Activated B cell treated with CpG ODN at 0.5 μM for 24 hours (primary cell): ENCODE results near the gene SCN9A. TPM values are rescaled to one million over a fixed set of nuclear protein-coding genes. Genes with fewer than 3 reads are reported as not detected.

ENCODE experiments used
- ATAC-seq: fragments of 200-7000 bp; cut with Tn5 transposase; one replicate; pipeline ENCODE4 v1.10.0; 2021; ENCODE audit warnings: low read depth, mild to moderate bottlenecking, moderate library complexity
- CTCF ChIA-PET: fragments of 350-600 bp; sonication (Branson Sonifier 250); formaldehyde crosslinking; loops from one replicate; lab custom pipeline; 2021; ENCODE audit warnings: antibody characterized with exemption; lab: Charles Lee
- POLR2A ChIA-PET: fragments of 350-600 bp; sonication (Branson Sonifier 250); formaldehyde crosslinking; loops from one replicate; lab custom pipeline; 2021; ENCODE audit warnings: antibody characterized with exemption; lab: Charles Lee
- DNase-seq: peaks from one replicate; pipeline ENCODE4 v3.0.0; 2022
- H3K27ac Mint-ChIP-seq: one replicate; pipeline ENCODE4 v1.8.0; 2020; ENCODE audit warnings: mixed read lengths
- H3K27me3 Mint-ChIP-seq: one replicate; pipeline ENCODE4 v1.8.0; 2021; ENCODE audit warnings: mixed read lengths
- H3K36me3 Mint-ChIP-seq: one replicate; pipeline ENCODE4 v1.8.0; 2021; ENCODE audit warnings: low read depth, mixed read lengths
- H3K4me1 Mint-ChIP-seq: one replicate; pipeline ENCODE4 v1.8.0; 2021; ENCODE audit warnings: mixed read lengths
- H3K4me3 Mint-ChIP-seq: one replicate; pipeline ENCODE4 v1.8.0; 2020; ENCODE audit warnings: mild to moderate bottlenecking, mixed read lengths
- H3K9me3 Mint-ChIP-seq: one replicate; pipeline ENCODE4 v1.8.0; 2020; ENCODE audit warnings: mixed read lengths
- intact Hi-C: fragments of 100-400 bp; cut with micrococcal nuclease; formaldehyde crosslinking; loops from one replicate; pipeline ENCODE4 v1.15.1; 2024
- total RNA-seq: library from RNA; stranded (reverse); gene quantifications from 2 replicates; pipeline ENCODE4 v1.2.3, GENCODE V29; 2022
- TF ChIP-seq, protein P1 (sequence below): fragments of 200-600 bp; IDR thresholded peaks from one replicate; pipeline ENCODE4 v1.8.0; 2022; ENCODE audit warnings: antibody characterized with exemption, mild to moderate bottlenecking

The SCN9A gene
- total RNA-seq, 1 donor from 2014 or later: not detected

DNA sequence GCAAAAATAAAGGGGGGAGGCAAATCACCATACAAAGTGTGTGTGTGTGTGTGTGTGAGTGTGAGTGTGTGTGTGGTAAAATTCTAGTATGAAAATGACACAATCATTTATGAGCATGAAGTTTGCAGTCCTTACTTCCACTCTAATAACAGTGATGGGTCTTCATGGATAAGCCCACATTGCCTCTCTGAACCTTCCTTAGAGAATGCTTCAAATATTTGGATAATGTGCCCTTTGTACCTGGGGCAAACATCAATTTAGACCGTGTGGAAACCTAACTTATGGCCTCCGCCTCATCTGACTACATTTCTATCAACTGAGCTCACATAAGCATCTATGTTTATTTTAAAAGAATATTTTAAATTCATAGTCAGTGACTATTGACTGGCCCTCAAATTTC, 3.7 kb downstream of the SCN9A start:
- ChIA-PET POLR2A (no interaction called here), CTCF (no interaction called here)
- no peak for DNase-seq
- Mint-ChIP-seq H3K9me3 (no peaks in the 10 kb centered on the region), H3K4me1 (peaks cover 14% of the 10 kb centered on the region), H3K4me3 (no peak overlapping the region), H3K27me3 (peaks cover 17% of the 10 kb centered on the region), H3K27ac (no peak overlapping the region), H3K36me3 (no peaks in the 10 kb centered on the region)
- intact Hi-C loops: no loop called here
- TF ChIP-seq, protein P1, sequence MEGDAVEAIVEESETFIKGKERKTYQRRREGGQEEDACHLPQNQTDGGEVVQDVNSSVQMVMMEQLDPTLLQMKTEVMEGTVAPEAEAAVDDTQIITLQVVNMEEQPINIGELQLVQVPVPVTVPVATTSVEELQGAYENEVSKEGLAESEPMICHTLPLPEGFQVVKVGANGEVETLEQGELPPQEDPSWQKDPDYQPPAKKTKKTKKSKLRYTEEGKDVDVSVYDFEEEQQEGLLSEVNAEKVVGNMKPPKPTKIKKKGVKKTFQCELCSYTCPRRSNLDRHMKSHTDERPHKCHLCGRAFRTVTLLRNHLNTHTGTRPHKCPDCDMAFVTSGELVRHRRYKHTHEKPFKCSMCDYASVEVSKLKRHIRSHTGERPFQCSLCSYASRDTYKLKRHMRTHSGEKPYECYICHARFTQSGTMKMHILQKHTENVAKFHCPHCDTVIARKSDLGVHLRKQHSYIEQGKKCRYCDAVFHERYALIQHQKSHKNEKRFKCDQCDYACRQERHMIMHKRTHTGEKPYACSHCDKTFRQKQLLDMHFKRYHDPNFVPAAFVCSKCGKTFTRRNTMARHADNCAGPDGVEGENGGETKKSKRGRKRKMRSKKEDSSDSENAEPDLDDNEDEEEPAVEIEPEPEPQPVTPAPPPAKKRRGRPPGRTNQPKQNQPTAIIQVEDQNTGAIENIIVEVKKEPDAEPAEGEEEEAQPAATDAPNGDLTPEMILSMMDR: no peak
- ATAC-seq: no peak

DNA sequence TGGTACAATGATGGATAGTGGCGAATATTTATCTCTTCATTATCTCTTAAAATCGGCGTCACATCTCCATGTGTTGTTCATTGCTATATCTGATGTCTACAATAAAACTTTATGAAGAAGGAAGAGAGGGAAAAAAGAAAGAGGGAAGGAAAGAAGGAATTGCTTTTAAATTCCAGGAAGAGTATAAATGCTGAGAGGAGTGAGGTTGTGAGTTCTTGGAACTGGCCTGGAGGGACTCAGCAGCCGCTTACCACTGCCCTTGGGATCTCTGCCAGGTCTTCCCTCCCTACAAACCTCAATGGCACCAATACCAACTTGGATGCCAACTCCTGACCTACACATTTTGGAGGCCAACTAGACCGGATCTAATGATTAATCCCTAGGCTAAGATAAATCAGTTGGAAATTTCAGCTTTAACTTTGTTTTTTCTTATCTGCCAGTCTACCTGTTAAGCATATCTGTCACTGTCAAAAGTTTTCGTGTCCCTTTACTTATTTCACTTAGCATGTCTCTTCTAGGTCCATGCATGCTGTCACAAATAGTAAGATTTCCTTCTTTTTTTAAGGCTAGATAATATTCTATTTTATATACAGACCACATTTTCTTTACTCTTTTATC, 9.8 kb downstream of the SCN9A start:
- Mint-ChIP-seq H3K27ac (no peak overlapping the region), H3K4me1 (no peaks in the 10 kb centered on the region), H3K4me3 (no peak overlapping the region), H3K27me3 (no peaks in the 10 kb centered on the region), H3K9me3 (no peaks in the 10 kb centered on the region), H3K36me3 (no peaks in the 10 kb centered on the region)
- intact Hi-C loops: no loop called here
- CTCF ChIA-PET: no interaction called here
- POLR2A ChIA-PET: no interaction called here
- TF ChIP-seq, protein P1: no peak
- DNase-seq: no peak
- ATAC-seq: no peak

DNA sequence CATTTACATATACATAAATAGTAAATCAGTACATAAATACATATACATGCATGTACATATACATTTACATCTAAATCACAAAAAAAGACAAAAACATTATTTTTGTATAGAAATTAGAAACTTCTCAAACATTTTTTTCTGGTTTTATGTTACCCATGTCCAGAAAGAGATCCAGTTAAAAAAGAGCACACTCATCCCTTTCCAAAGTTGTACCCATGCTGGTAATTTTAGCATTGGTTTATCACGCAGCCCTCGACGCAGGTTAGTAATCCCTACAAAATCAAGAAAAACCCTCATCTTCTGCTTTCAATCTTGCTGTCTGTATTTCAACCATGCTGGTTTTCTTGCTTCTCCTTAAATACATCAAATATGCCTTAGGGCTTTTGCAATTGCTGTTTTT, 10.5 kb downstream of the SCN9A start:
- DNase-seq: no peak
- Mint-ChIP-seq H3K36me3 (no peaks in the 10 kb centered on the region), H3K27ac (no peak overlapping the region), H3K4me1 (no peaks in the 10 kb centered on the region), H3K4me3 (no peak overlapping the region), H3K9me3 (no peaks in the 10 kb centered on the region), H3K27me3 (no peaks in the 10 kb centered on the region)
- ChIA-PET POLR2A (no interaction called here), CTCF (no interaction called here)
- TF ChIP-seq, protein P1: no peak
- no peak for ATAC-seq
- intact Hi-C loops: no loop called here

DNA sequence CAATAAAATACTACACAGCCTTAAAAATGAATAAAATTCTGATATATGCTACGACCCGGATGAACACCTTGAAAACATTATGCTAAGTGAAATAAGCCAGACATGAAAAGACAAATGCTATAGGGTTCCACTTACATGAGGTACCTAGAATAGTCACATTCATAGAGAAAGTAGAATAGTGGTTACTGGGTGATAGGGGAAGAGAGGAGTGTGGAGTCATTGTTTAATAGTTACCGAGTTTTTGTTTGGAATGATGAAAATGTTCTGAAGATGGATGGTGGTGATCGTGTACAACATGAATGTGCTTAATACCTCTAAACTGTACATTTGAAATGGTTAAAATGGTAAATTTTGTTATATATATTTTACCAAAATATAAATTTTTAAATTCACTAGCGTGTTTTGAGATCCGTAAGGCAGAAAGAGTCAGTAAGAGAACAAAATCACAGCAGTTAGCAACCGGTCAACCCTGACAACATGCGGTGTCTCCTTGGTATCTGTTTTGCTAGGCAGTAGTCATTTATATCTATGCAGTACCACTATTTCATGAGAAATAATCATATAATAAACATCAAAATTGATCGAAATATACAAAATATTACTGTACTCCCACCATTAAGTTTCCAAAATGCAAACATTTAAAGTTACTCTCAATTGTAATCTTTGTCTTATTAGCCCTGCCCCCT, 11.1 kb downstream of the SCN9A start:
- no peak for ATAC-seq
- Mint-ChIP-seq H3K9me3 (no peaks in the 10 kb centered on the region), H3K27me3 (no peaks in the 10 kb centered on the region), H3K27ac (no peak overlapping the region), H3K4me3 (no peak overlapping the region), H3K4me1 (no peaks in the 10 kb centered on the region), H3K36me3 (no peaks in the 10 kb centered on the region)
- TF ChIP-seq, protein P1: no peak
- ChIA-PET CTCF (interaction anchor here (0.6 kb wide), 1 partner anchor 1594 kb away, joined by 3 read pairs; no protein-coding TSS in a partner anchor), POLR2A (no interaction called here)
- DNase-seq: no peak
- intact Hi-C loops: no loop called here

DNA sequence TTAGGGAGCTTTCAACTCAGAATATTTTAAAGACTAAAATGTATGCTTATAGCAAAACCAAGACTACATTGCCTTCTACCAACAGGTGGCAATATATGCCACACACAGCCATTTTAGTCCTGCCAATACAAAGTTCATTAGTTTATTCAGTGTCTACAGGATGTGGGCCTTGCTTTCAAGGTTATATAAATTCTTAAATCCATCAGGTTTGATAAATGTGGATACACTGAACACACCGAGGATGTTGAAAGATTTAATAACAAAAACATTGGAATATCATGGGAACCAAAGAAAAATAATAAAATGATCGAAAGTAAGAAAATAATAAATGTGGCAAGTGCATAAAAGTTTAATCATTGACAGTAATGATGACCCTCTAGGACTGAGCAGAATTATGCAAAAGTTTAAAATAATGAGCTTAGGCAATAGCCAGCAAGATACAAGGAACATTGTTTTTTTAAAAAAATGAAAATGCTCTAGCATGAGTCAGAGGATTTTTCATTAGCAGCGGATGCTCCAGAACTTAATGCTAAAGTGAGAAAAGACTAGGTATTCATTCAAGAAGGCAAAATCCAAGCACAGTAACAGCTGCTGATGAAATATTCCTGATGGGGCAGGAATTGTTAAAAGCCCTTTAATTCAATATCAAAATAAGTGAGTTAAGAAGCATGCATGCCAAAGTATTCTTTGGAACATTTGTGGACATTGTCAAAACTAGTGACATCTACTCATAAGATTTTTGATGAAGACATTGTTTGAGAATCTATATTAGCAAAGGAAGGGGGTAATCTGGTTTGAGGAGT, 14.2 kb downstream of the SCN9A start:
- Mint-ChIP-seq H3K27me3 (no peaks in the 10 kb centered on the region), H3K4me1 (no peaks in the 10 kb centered on the region), H3K27ac (no peak overlapping the region), H3K36me3 (no peaks in the 10 kb centered on the region), H3K9me3 (no peaks in the 10 kb centered on the region), H3K4me3 (no peak overlapping the region)
- POLR2A ChIA-PET: no interaction called here
- ATAC-seq (no peak), DNase-seq (no peak)
- intact Hi-C loops: no loop called here
- CTCF ChIA-PET: interaction anchor here (0.8 kb wide), 1 partner anchor 10 kb away, joined by 3 read pairs; no protein-coding TSS in a partner anchor
- TF ChIP-seq, protein P1: no peak
